ENCODE measurements around the gene BLM.

The BLM gene

GRCh38 chr15:90691982-90692773 lies 25.0 kb upstream of the BLM start:
- DNase-seq: no peak

DNA sequence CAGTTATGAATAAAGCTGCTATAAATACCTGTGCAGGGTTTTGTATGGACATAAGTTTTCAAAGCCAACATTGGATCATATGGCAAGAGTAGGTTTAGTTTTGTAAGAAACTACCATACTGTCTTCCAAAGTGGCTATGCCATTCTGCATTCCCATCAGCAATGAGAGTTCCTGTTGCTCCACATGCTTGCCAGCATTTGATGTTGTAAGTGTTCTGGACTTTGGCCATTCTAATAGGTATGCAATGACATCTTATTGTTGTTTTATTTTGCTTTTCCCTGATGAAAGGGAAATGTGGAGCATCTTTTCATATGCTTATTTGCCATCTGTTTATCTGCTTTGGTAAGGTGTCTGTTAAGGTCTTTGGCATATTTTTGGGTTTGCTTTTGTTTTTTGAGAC lies 22.2 kb upstream of the BLM start:
- DNase-seq: no peak

DNA sequence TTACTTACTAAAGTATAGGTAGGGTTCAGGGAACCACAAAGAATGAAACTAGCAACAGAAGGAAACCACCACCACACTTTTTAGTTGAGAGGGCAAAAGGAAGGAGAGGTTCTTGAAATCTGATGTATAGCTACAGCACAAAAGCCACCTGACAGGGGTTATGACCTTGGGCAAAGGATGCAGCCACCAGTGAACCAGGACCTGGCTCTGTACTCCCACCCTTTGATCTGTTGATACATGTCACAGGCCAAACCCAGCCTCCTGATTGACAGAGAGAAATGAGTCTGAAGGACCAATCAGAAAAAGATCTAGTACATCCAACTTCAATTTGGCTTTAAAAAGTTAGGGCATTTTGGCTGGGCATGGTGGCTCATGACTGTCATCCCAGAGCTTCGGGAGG lies 20.0 kb upstream of the BLM start:
- DNase-seq: no peak

GRCh38 chr15:90698629-90699028 lies 18.5 kb upstream of the BLM start:
- DNase-seq: no peak

- no peak for DNase-seq
Observed at GRCh38 chr15:90701048-90701447, 16.1 kb upstream of the BLM start.

GRCh38 chr15:90701880-90702630 lies 15.1 kb upstream of the BLM start:
- no peak for DNase-seq

- no peak for DNase-seq
Observed at GRCh38 chr15:90703455-90703854, 13.7 kb upstream of the BLM start.

DNA sequence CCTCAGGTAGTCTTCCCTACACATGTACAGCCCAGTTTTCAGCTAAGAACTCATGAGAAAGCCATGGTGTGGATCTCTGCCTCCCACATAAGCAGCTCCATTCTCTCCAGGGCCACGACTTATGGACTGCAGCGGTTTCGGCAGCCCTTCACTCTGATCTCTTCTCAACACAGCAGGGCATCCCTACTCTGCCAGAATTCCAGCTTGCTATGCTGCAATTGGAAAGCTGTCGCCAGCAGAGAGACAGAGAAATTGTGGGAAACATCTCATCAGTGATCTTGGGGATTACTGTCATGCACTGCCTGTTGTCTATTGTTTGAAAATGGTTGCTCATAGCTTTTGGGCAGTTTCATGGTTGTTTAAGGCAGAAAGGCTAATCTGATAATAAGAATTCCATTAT lies 11.9 kb upstream of the BLM start:
- DNase-seq: no peak

GRCh38 chr15:90706394-90707327 lies 10.5 kb upstream of the BLM start:
- DNase-seq: no peak

DNA sequence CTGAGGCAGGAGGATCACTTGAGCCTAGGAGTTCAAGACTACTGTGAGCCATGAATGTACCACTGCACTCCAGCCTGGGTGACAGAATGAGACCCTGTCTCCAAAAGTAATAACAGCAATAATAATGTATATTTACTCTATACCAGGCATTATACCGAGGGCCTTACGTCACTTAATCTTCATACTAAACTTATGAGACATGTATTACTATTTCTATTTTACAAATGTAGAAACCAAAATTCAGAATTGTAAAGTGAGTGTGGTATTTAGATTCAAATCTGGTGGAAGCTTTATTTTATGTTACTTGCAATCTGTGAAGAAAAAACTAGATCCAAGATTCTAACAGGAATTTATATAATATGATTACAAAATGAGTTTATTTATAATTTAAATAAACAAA lies 9.7 kb upstream of the BLM start:
- DNase-seq: no peak

DNA sequence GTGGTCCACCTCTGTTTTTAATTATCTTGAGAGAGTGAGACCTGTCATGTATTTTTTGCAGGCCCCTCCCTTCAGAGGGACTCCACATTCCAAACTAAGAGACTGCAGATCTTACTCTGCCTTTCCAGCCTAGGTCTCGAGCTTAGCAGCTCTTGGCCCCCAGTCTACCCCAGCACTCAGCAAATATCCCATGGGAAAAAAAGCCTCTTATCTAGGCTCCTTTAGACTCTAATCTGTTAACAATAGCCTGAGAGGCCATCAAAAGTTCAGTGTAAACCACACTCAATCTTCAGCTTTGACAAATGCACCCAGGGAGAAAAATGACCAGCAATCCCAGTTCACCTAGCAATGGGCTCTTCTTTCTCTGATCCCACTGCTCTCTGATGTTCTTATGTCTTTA lies 8.6 kb upstream of the BLM start:
- no peak for DNase-seq

GRCh38 chr15:90709278-90709677 lies 7.9 kb upstream of the BLM start:
- no peak for DNase-seq

DNA sequence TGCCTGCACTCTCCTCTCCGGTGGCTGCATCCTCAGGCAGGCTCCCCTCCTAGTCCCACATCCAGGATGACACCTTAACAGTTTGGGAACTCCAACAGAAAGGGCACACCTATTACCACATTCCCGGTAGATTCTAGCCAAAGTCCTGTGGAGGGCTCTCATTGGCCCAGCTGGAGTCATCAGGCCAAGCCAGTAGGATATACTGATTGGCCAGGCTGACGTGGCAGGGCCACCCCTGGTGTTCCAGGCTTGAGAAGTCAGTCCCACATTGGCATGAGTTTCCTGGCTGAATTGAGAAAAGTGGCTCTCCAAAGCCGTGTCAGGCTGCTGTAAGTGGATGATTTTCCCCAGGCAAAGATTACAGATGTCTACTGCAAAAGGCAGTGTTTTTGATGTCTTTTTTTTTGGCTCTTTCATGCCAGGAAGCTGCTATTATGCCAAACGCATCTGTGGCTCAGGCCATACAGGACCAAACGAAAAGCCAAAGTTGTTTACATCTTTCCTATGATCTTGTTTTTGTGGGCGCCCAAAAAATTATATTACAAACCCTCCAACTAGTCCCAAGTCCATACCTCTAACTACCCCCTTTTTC lies 6.6 kb upstream of the BLM start:
- DNase-seq: no peak

GRCh38 chr15:90711418-90711824 lies 5.7 kb upstream of the BLM start:
- no peak for DNase-seq

- DNase-seq: no peak
Observed at GRCh38 chr15:90711842-90712241, 5.3 kb upstream of the BLM start.

- no peak for DNase-seq
Observed at GRCh38 chr15:90713081-90713480, 4.1 kb upstream of the BLM start.

- DNase-seq: no peak
Observed at GRCh38 chr15:90716317-90716975, 700 bp upstream of the BLM start.

DNA sequence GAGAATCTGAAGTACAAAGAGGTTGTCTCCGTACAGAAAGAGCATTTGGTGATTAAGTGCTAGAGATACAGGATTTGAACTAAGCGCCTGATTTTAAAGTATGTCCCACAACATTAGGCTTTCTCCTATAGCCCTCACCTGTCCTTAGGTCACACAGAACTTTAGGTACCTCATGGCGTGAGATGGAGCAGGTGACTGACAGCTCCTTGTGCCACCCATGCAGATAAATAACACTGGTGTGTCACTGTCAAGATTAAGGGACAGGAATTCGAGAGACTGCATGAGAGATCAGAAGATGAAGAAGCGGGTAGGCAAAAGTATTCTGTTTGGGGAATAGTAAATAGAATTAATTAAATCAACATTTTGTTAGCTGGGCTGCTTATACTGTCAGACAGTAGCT lies 1.1 kb downstream of the BLM start:
- no peak for DNase-seq

DNA sequence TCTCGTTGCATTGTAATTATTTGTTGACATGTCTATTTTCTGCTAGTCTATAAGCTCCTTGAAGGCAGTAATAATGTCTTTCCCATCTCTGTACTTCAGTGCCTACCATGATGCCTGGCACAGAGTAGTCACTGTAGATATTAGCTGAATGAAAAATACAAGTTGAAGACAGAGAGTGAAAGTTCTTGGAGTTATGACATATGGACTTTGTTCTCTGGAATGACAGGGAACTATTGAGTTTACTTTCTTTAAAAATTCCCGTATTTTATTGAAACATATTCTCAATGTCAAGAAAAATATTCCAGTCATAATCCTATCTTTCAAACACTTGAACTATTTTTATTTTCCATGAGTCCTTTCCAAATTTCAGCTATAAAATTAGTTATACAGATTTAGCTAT lies 3.0 kb downstream of the BLM start:
- DNase-seq: no peak

GRCh38 chr15:90729261-90729660 lies 12.1 kb downstream of the BLM start:
- DNase-seq: no peak

GRCh38 chr15:90730290-90730689 lies 13.1 kb downstream of the BLM start:
- no peak for DNase-seq

GRCh38 chr15:90735923-90736322 lies 18.8 kb downstream of the BLM start:
- no peak for DNase-seq

Data from fibroblast of upper back skin (primary cell).